Hematopoietic multipotent progenitor cell treated with erythropoietin and hydrocortisone succinate and interleukin-3 and kit ligand, for 15 days (in vitro differentiated cells): Measurements from ENCODE around the gene RBCK1.
"Not testable (repeated sequence)": the region's sequence is repeated elsewhere in the genome, so short reads cannot be mapped to it uniquely, and the experiment has no call there.

ENCODE experiments used
- DNase-seq: peaks from one replicate; pipeline ENCODE4 v3.0.0-alpha.2; 2015; ENCODE audit warnings: low spot score

The RBCK1 gene

DNA sequence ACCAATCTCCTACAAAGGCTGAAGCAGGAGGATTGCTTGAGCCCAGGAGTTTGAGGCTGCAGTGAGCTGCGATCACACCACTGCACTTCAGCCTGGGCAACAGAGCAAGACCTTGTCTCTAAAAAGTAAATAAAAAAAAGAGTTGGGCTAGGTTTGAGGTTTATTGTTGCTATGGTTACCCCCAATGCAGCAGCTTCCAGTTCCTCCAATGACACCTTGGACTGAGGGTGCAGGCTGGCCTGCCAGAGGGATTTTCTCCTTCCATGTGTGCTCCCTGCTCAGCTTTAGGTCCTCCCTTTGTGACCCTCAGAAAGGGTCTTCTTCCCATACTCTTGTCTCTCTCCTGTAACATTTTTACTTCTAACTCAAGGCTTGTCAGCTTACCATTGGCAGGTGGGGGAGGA, 64.8 kb downstream of the RBCK1 start:
- DNase-seq: no peak

DNA sequence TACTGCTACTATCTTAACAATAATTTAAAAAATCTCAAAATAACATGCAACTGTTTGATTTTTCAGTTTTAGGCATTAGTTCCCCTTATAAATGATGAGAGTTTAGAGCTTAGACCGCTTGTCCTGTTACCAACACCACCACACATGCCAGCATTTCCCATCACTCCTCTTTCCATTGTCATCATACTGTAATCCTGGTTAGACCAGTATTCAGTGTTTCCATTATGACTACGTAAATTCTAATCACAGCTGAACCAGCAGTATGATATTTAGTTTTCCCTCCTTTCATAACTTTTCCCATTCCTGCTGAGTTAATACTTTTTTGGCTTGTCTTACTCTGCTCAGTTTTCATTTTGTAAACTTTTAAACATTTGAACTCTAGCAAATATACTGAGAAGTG, 66.5 kb downstream of the RBCK1 start:
- DNase-seq: no peak

DNA sequence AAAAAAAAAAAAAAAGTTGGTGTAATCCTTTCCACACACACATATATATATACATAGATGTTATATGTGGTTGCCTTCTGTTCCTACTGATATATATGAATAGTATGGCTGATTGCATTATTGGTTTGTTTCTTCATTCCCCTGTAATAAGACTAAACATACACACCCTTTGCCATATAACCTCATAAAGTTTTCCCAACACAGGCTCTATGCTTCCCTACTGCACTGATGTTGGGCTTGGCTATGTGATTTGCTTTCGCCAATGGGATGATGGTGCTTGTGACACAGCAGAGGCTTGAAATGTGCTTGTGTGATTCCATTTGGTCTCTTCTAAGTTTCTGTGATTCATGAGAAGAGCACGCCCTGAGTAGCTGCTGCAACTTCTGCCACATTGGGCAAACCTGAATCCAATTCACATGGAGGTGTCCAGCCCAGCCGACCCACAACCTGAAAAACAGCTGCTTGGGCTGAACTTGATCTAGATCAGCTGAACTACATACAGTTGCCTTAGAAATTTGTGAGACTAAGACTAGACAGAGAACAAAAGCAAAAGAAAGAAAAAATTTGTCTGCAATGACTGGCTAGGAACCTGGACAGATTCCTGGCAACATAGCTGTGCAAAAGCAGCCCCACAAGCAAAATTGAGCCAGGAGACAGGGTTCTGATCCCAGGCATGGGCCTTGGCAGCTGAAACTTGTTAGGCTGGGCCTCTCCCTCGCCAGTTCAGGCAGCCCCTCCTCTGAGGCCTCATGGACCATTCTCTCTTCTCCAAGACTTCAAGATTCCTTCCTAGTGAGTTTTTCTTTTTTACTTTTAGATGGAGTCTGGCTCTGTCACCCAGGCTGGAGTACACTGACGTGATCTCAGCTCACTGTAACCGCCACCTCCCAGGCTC, 67.6 kb downstream of the RBCK1 start:
- DNase-seq: no peak

DNA sequence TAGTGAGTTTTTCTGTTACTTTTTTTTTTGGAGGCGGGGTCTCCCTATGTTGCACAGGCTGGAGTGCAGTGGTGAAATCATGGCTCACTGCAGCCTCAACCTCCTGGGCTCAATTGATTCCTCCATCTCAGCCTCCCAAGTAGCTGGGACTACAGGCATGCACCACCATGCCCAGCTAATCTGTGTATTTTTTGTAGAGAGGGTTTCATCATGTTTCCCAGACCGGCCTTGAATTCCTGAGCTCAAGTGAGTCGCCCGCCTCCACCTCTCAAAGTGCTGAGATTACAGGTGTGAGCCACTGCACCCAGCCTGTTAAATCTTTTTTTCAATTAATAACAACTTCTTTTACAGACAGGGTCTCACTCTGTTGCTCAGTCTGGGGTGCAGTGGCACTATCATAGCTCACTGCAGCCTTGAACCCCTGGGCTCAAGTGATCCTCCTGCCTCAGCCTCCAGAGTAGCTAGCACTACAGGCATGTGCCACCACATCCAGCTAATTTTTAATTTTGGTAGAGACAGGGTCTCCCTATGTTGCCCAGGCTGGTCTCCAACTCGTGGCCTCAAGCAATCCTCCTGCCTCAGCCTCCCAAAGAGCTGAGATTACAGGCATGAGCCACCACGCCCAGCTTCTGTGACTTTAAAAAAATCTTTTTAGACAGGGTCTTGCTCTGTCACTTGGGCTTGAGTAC, 68.6 kb downstream of the RBCK1 start:
- DNase-seq: not testable (repeated sequence)

DNA sequence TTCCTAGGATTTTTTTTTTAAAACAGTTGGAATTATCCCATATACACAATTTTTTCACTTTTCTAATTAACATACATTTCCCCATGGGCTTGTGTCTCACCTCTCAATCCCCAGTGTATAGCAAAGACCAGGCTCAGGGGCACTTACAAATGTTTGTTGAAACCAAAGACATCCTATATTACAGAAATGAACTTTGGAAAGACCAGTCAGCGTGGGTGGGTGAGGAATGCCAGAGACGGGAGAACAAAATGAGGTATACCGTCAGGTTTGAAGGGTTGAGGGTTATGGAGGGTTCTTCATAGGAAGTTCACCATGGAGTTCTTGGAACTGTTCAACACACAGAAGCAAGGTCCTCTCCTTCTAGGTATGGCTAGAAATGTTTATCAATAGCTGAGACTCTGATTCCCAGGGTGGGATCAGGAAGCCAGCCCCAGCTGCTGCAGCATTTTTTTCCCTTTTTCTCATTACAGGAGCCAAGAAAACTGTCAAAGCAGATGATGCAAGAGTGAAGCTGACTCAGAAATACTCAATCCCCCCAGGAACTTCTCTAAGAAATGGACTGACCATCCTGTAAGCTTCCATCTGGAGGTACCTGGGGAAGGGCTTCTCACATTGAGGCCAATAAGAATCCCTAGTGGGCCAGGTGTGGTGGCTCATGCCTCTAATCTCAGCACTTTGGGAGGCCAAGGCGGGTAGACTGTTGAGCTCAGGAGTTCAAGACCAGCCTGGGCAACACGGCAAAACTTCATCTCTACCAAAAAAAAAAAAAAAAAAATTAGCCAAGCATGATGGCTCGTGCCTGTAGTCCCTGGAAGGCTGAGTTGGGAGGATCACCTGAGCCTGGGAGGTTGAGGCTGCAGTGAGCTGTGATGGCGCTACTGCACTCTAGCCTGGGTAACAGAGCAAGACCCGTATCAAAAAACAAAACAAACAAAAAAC, 70.2 kb downstream of the RBCK1 start:
- no peak for DNase-seq

DNA sequence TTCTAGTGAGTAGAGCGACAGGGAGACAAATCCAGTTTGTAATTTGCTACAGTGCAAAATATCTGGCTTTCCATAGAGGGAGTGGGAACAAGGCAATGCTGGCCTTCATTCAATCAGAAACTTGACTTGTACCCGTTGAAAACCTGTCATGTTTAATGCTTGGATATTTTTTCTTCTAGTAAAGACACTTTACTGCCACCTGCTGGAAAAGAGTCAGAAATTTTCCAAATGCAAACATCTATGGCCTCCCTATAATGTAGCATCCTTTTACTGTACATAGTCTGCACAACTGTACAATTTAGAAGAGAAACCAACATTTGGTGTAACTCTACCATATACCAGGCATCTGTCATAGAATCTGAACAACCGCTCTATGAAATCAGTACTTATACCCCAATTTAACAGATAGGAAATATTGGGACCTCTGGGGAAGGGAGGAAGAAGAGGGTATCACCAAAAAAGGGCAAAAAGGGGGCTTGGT, 70.9 kb downstream of the RBCK1 start:
- DNase-seq: peak; percentile 85

DNA sequence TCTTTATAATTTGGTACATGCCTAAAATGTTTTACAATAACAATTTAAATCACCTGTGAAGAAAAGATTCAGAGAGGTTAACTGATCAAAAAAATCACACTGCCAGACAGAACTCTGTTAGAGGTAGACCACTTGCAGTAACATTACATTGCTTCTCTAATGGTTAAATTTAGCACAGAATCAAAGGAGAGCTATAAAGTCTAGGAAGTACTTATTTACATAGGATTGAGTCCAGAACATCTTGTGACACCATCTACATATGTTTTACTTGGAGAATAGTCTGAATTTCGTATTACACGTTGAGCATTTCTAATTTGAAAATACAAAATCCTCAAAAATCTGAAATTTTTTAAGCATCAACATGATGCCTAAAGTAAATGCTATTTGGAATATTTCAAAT, 71.4 kb downstream of the RBCK1 start:
- DNase-seq: no peak

DNA sequence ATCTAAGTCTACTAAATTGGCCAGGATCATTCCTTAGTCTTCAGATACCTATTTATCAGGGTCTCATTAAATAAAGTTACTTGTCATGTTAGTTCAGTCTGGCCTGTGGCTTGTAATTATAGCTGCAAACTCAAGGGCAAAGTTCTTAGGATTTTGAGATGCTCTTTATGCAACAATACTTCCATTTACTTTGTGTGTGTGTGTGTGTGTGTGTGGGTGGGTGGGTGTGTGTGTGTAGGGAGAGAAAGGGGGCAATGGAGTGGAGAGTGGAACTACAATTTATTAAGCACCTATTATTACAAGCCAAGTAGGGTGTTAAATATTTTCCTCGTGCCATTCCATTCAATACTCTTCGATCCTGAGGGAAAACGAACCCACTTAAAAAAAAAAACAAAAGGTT, 71.9 kb downstream of the RBCK1 start:
- no peak for DNase-seq

DNA sequence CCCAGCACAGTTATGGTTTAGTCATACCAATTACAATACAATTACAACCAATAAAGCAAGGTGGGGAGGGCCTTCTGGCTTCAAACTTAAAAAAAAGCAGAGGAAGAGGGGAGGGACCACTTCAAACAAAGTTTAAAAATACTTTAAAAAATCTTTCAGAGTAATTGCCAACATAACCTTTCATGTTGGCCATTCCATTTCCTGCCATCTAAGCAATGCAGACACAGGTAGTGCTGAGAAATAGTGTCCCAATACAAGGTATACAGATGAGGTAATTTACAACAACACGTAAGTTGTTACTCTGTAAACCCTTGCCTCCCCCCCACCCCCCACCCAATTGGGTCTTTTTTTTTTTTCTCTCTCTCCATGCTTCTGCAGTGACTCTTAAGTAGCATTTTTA, 73.1 kb downstream of the RBCK1 start:
- no peak for DNase-seq
